Measurements from ENCODE around the gene RTN4R.
"Not testable (repeated sequence)": the region's sequence is repeated elsewhere in the genome, so short reads cannot be mapped to it uniquely, and the experiment has no call there.

The RTN4R gene

DNA sequence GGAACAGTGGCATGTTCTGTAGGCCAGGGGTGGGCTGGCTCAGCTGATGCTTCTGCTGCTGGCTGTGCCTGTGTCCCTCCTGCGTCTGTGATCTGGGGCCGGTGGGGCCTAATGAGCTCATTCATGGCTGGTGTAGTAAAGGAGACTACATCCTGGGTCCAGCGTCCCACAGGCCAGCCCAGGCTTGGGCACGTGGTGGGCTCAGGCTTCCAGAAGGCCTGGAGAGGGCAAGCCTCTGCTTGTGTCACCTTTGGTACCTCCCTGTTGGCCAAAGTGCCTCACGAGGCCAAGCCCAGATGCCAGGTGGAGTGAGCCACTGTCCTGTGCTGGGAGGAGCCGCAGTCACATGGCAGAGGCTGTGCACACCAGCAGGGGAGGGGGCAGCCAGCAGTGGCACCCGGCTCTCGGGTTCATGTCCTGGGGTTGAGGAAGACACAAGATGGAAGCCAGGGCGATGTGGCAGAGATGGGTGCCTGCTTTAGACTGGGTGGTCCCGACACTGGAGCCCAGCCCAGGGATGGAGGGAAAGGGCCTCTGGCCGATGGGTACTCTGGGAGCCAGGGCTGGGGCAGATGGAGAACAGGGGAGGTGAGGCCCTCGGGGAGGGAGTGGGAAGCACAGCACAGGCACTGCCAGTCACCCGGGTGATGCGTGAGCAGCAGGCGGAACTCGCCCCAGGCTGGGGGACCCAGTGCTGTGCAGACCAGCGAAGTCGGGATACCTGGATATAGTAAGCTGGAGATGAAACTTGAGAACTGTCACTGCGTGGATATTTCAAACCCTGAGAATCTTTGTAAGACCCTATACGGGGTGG lies 43.3 kb upstream of the RTN4R start:
- not testable (repeated sequence) for H3K4me3 ChIP-seq (ENCODE audit: low read length); H3K27ac ChIP-seq (ENCODE audit: low read length); H3K9me3 ChIP-seq (ENCODE audit: control insufficient read depth, low read depth, low read length); H3K27me3 ChIP-seq (ENCODE audit: control insufficient read depth, insufficient read depth, low read length); H3K9ac ChIP-seq (ENCODE audit: low read length); H3K36me3 ChIP-seq (ENCODE audit: control insufficient read depth, low read depth, low read length); H3K4me1 ChIP-seq (ENCODE audit: control insufficient read depth, low read depth, low read length)

DNA sequence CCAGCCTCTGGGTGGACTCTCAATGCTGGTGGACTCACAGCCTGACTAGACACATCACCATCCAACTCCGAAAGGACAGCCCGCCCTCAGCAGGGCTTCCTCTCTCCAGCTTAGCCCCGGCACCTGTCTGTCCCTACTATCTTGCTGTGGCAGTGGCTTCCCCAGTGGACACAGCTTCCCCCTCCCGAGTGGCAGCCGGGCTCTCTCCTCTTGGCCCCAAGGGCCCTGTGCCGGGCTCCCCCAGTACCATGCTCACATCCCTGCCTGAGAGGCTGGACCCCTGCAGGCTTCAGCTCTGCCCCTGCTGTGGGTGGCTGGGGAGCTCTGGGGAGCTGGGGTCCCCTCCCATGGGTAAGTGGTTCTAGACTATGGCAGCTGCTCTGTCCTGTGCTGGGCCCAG lies 42.7 kb upstream of the RTN4R start:
- not testable (repeated sequence) for H3K4me3 ChIP-seq (ENCODE audit: low read length); H3K27me3 ChIP-seq (ENCODE audit: control insufficient read depth, insufficient read depth, low read length); H3K9me3 ChIP-seq (ENCODE audit: control insufficient read depth, low read depth, low read length); H3K27ac ChIP-seq (ENCODE audit: low read length); H3K9ac ChIP-seq (ENCODE audit: low read length); H3K4me1 ChIP-seq (ENCODE audit: control insufficient read depth, low read depth, low read length); H3K36me3 ChIP-seq (ENCODE audit: control insufficient read depth, low read depth, low read length)

- H3K4me3 ChIP-seq (ENCODE audit: low read length); H3K36me3 ChIP-seq (ENCODE audit: control insufficient read depth, low read depth, low read length); H3K27ac ChIP-seq (ENCODE audit: low read length); H3K9me3 ChIP-seq (ENCODE audit: control insufficient read depth, low read depth, low read length); H3K9ac ChIP-seq (ENCODE audit: low read length); H3K4me1 ChIP-seq (ENCODE audit: control insufficient read depth, low read depth, low read length); H3K27me3 ChIP-seq (ENCODE audit: control insufficient read depth, insufficient read depth, low read length): not testable (repeated sequence)
These were observed 42.1 kb upstream of the RTN4R start for GRCh38 chr22:20310180-20310579.

DNA sequence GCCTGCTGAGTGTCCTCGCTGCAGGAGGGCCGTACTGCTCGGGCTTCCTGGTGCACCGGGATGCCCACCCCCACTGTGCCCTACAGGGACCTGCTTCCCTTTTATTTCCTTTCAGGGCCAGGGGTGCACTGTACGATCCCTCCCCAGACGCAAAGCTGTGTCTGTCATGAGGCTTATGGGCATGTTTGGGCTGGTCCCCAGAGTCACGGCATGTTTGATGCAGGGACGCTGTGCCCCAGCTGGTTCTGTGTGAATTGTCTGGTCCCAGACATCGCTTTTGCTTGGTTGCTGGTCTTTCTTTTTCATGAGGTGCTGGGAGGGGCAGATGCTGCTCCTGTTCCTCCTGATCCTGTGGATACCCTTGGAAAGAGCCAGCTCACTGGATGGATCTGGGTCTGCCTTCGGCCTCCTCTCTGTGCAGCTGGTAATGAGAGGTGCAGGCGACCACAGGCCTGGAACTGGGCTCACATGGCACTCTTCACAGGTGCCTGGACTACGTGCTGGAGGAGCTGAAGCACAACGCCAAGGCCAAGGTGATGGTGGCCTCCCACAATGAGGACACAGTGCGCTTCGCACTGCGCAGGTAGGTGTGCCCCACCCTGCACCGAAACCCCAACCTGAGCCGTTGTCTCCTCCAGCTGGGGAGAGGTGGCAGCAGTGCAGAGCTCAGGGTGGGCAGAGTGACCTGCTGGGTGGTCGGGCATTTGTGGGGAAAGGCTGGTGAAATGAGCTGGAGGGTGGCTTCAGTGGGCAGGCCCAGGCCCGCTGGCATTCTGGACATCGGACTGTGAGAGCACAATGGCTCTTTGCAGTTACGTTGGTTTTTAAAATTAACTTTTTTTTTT lies 40.9 kb upstream of the RTN4R start:
- not testable (repeated sequence) for H3K9ac ChIP-seq (ENCODE audit: low read length); H3K27me3 ChIP-seq (ENCODE audit: control insufficient read depth, insufficient read depth, low read length); H3K36me3 ChIP-seq (ENCODE audit: control insufficient read depth, low read depth, low read length); H3K4me1 ChIP-seq (ENCODE audit: control insufficient read depth, low read depth, low read length); H3K4me3 ChIP-seq (ENCODE audit: low read length); H3K27ac ChIP-seq (ENCODE audit: low read length); H3K9me3 ChIP-seq (ENCODE audit: control insufficient read depth, low read depth, low read length)

DNA sequence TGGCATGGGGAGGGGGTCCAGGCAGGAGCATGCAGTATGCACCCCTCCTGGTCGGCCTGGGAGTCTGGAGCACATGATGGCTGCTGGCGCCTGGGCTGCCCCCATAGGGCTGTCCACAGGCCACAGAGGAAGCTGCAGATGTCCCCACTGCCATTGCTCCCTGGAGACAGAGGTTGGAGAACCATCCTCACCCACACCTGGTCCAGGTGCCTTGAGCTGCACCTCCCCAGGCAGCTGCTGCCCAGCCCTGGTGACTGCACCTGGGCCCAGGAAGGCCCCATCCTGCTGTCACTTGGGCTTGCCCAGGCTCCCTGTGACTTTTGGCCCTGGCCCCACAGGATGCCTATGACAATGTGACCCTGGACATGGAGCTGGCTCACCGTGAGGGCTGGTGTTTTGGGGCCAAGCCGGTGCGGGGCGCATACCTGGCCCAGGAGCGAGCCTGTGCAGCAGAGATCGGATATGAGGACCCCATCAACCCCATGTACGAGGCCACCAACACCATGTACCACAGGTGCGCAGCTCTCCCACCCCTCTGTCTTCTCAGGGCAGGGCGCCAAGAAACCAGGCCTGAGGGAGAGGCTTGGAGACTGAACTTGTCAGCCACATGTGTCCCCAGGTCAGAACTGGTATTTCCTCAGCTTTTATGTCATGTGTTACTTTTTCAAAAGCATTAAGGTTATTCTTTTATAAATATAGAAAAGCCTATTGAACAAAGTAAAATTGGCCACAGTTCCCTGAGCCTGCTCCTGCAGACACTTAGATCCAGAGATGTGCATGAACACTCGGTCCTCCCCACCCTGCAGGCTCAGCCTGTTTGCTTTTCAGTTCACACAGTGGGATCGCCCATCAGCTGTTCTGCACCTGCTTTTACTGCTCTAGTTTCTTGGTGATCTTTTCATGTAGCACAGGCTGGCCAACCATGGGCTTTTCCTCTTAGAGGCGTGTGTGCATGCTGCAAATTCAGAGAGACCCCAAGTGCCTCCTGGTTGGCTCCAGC lies 39.6 kb upstream of the RTN4R start:
- not testable (repeated sequence) for H3K9ac ChIP-seq (ENCODE audit: low read length); H3K4me3 ChIP-seq (ENCODE audit: low read length); H3K27ac ChIP-seq (ENCODE audit: low read length); H3K36me3 ChIP-seq (ENCODE audit: control insufficient read depth, low read depth, low read length); H3K27me3 ChIP-seq (ENCODE audit: control insufficient read depth, insufficient read depth, low read length); H3K4me1 ChIP-seq (ENCODE audit: control insufficient read depth, low read depth, low read length); H3K9me3 ChIP-seq (ENCODE audit: control insufficient read depth, low read depth, low read length)

- H3K27me3 ChIP-seq (ENCODE audit: control insufficient read depth, insufficient read depth, low read length); H3K27ac ChIP-seq (ENCODE audit: low read length); H3K9ac ChIP-seq (ENCODE audit: low read length): not testable (repeated sequence)
These were observed 38.7 kb upstream of the RTN4R start for GRCh38 chr22:20306646-20307447.

DNA sequence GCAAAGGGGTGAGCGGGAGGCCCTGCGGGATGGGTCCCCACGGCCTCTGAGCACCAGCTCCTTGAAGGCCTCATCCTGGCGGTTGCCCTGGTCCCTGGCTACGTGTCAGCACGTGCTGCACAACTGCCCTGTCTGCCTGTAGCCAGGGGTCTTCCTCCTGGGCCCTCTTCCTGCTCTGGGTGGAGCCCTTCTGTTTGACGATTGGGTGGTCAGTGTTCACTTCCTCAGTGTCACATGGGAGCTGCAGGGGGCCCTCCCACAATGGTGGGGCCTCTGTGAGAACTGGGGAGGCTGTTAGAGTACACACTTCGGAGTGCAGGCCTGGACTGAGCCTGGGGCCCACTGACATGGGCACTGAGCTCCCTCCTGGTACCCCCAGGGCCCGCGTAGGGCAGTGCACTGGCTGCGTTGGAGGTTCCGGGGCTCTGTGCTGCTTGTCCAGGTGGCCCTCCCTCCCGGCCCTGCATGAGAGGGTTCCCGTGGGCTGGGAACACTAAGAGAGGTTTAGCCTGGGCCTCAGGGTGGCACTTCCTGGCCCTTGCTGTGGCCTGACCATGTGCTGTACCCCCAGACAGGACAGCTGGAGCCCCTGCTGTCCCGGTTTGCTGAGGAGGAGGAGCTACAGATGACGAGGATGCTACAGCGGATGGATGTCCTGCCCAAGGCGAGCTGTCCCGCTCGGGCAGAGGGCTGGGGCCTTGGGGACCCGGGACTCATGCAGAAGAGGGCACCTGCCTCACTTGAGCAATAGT lies 38.0 kb upstream of the RTN4R start:
- H3K27ac ChIP-seq (ENCODE audit: low read length): no peak overlapping the region
- H3K36me3 ChIP-seq (ENCODE audit: control insufficient read depth, low read depth, low read length): no peaks in the 10 kb centered on the region
- no peaks in the 10 kb centered on the region for H3K4me1 ChIP-seq (ENCODE audit: control insufficient read depth, low read depth, low read length)
- peaks cover 14% of the 10 kb centered on the region for H3K27me3 ChIP-seq (ENCODE audit: control insufficient read depth, insufficient read depth, low read length)
- H3K9ac ChIP-seq (ENCODE audit: low read length): no peak overlapping the region
- H3K4me3 ChIP-seq (ENCODE audit: low read length): no peak overlapping the region
- no peaks in the 10 kb centered on the region for H3K9me3 ChIP-seq (ENCODE audit: control insufficient read depth, low read depth, low read length)

More at GRCh38 chr22:20306646-20307447, 38.7 kb upstream of the RTN4R start:
- not testable (repeated sequence) for H3K4me1 ChIP-seq (ENCODE audit: control insufficient read depth, low read depth, low read length); H3K4me3 ChIP-seq (ENCODE audit: low read length); H3K36me3 ChIP-seq (ENCODE audit: control insufficient read depth, low read depth, low read length); H3K9me3 ChIP-seq (ENCODE audit: control insufficient read depth, low read depth, low read length)

DNA sequence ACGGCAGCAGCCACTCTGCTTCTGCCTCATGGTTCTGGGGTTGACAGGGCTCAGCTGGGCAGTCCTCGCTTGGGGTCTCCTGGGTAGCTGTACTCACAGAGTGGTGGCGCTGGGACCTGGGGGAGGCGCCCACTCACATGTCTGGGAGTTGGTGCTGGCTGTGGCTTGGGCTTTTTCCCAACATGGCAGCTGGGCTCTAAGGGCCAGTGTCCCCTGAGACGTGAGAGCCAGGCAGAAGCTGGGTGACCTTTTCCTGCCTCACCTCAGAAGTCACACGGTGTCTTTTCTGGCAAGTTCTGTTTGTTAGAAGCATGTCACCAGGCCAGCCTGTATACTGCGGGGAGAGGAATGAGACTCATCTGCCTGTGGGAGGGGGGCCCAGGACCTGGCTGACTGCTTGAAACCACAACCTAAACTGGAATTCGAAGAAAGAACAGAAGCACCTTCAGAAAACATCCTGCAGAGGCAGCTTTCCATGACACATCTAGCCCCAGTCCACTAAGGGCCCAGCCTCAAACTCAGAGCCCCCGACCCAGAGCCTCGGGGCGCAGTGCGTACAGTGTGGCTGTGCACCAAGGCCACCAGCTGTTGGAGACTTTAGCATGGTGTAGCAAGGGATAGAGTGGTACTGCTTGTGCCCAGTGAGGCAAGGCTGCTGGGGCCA lies 37.2 kb upstream of the RTN4R start:
- not testable (repeated sequence) for H3K4me3 ChIP-seq (ENCODE audit: low read length); H3K9ac ChIP-seq (ENCODE audit: low read length); H3K4me1 ChIP-seq (ENCODE audit: control insufficient read depth, low read depth, low read length); H3K27ac ChIP-seq (ENCODE audit: low read length); H3K9me3 ChIP-seq (ENCODE audit: control insufficient read depth, low read depth, low read length); H3K36me3 ChIP-seq (ENCODE audit: control insufficient read depth, low read depth, low read length)
- H3K27me3 ChIP-seq (ENCODE audit: control insufficient read depth, insufficient read depth, low read length): peaks cover 21% of the 10 kb centered on the region

GRCh38 chr22:20304646-20305045 lies 36.5 kb upstream of the RTN4R start:
- no peaks in the 10 kb centered on the region for H3K36me3 ChIP-seq (ENCODE audit: control insufficient read depth, low read depth, low read length)
- H3K27me3 ChIP-seq (ENCODE audit: control insufficient read depth, insufficient read depth, low read length): peaks cover 27% of the 10 kb centered on the region
- no peaks in the 10 kb centered on the region for H3K9me3 ChIP-seq (ENCODE audit: control insufficient read depth, low read depth, low read length)
- H3K27ac ChIP-seq (ENCODE audit: low read length): no peak overlapping the region
- no peak overlapping the region for H3K4me3 ChIP-seq (ENCODE audit: low read length)
- H3K4me1 ChIP-seq (ENCODE audit: control insufficient read depth, low read depth, low read length): no peaks in the 10 kb centered on the region
- H3K9ac ChIP-seq (ENCODE audit: low read length): no peak overlapping the region

DNA sequence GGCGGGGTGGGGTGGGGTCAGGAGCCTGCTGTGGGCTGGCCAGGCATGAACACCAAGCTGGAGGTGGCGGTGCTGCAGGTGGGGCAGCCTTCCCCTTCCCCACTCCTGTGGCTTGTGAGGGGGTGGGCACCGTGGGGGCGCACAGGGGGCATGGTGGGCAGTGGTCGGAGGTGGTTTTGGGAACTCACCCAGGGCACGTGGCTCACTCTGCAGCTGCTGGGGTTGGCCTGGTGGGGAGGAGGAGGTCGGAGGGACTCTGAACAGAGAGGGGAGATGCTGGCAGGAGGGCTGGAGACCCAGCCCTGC lies 35.1 kb upstream of the RTN4R start:
- H3K4me3 ChIP-seq (ENCODE audit: low read length); H3K9ac ChIP-seq (ENCODE audit: low read length); H3K27ac ChIP-seq (ENCODE audit: low read length); H3K36me3 ChIP-seq (ENCODE audit: control insufficient read depth, low read depth, low read length); H3K4me1 ChIP-seq (ENCODE audit: control insufficient read depth, low read depth, low read length); H3K9me3 ChIP-seq (ENCODE audit: control insufficient read depth, low read depth, low read length): not testable (repeated sequence)
- H3K27me3 ChIP-seq (ENCODE audit: control insufficient read depth, insufficient read depth, low read length): peaks cover 34% of the 10 kb centered on the region

All from iPS-18a (cell line).